Thoracic aorta (tissue), 2 donors: ENCODE results near the gene PLOD2. TPM values are rescaled to one million over a fixed set of nuclear protein-coding genes. Genes with fewer than 3 reads are reported as not detected.

Experiments used
- ATAC-seq: fragments of 150-250 bp; one replicate; pipeline ENCODE4 v1.8.0; 2017; ENCODE audit warnings: low read depth; ENCODE audit not compliant: insufficient number of reproducible peaks, low FRiP score
- DNase-seq: peaks from one replicate; pipeline ENCODE4 v3.0.0-alpha.2; 2020; ENCODE audit warnings: low spot score
- H3K27ac ChIP-seq, 2 donors: fragments of 200-600 bp; sonication (generic); 1 replicate in 1 of 2; 2 replicates in 1 of 2; pipeline ENCODE4 v1.5.1; 2016; ENCODE audit warnings: mild to moderate bottlenecking in 2 of 2, moderate library complexity in 2 of 2
- H3K27me3 ChIP-seq: fragments of 200-600 bp; sonication (generic); replicated peaks from 2 replicates; pipeline ENCODE4 v1.6.0; 2016; ENCODE audit warnings: mild to moderate bottlenecking; ENCODE audit not compliant: insufficient read depth
- H3K36me3 ChIP-seq: fragments of 200-600 bp; sonication (generic); one replicate; pipeline ENCODE4 v1.5.1; 2016
- H3K4me1 ChIP-seq, 2 donors: fragments of 200-600 bp; sonication (generic); 1 replicate in 1 of 2; 2 replicates in 1 of 2; pipeline versions ENCODE4 v1.5.1 to v1.6.0; 2016; ENCODE audit warnings: low read depth in 2 of 2, mild to moderate bottlenecking in 1 of 2; ENCODE audit not compliant: control insufficient read depth in 1 of 2
- H3K4me3 ChIP-seq: fragments of 200-600 bp; sonication (generic); 2 replicates; pipeline ENCODE4 v1.5.1; 2016; ENCODE audit warnings: mild to moderate bottlenecking
- H3K9me3 ChIP-seq: fragments of 200-600 bp; sonication (generic); 2 replicates; pipeline ENCODE4 v1.5.1; 2016
- CTCF ChIP-seq: fragments of 200-600 bp; sonication (generic); IDR thresholded peaks from one replicate; pipeline ENCODE4 v1.5.1; 2019; ENCODE audit warnings: antibody characterized with exemption
- total RNA-seq, 2 donors: library from RNA; depleted of rRNA; stranded (reverse); fragments of >200 nt; gene quantifications; one replicate each; pipeline versions ENCODE4 v1.1.0 to v1.2.3, GENCODE V29; 2016

The PLOD2 gene
- total RNA-seq, 2 donors from 2014 or later = 42.8 to 92.6 TPM

DNA sequence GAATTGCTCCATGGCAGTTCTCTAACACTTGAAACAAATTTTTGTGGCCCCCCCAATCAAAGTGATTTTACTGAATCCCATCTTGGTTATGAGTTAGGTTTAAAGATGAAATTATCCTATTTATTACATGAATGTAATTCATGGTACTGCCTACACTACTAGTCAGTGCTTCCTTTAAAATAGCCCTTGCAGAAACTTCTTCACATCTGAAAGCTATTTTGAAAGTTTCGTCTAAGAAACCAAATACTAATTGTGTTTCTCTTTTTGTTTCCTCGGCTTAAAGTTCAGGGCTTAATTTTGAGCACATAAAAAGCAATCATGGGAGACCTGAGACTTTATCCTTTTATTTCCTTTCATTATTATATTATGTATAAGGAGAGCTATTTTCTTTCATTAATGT is 72.1 kb downstream of the PLOD2 start:
- TF ChIP-seq CTCF = no peak
- no peaks in the 10 kb centered on the region for H3K36me3 ChIP-seq
- H3K4me3 ChIP-seq = no peak overlapping the region
- peaks cover 3 to 13% of the 10 kb centered on the region in 2 donors for H3K4me1 ChIP-seq
- no peak for DNase-seq
- H3K27me3 ChIP-seq = no peaks in the 10 kb centered on the region
- no peaks in the 10 kb centered on the region for H3K9me3 ChIP-seq
- no peak for ATAC-seq
- H3K27ac ChIP-seq = no peak overlapping the region

- H3K4me3 ChIP-seq = no peak overlapping the region
- no peak for ATAC-seq
These were observed 73.9 kb downstream of the PLOD2 start for GRCh38 chr3:146087116-146087515.

GRCh38 chr3:146086211-146086610 is 74.8 kb downstream of the PLOD2 start:
- DNase-seq (no peak), ATAC-seq (no peak)
- no peak overlapping the region for H3K4me3 ChIP-seq
- no peaks in the 10 kb centered on the region for H3K9me3 ChIP-seq
- H3K27me3 ChIP-seq = no peaks in the 10 kb centered on the region
- peaks cover 3 to 4% of the 10 kb centered on the region in 2 donors for H3K4me1 ChIP-seq
- no peaks in the 10 kb centered on the region for H3K36me3 ChIP-seq
- H3K27ac ChIP-seq = no peak overlapping the region
- TF ChIP-seq CTCF = no peak

More at GRCh38 chr3:146087116-146087515, 73.9 kb downstream of the PLOD2 start:
- no peaks in the 10 kb centered on the region for H3K9me3 ChIP-seq
- TF ChIP-seq CTCF = no peak
- H3K27ac ChIP-seq = no peak overlapping the region
- no peaks in the 10 kb centered on the region for H3K36me3 ChIP-seq
- H3K4me1 ChIP-seq = peaks cover 3 to 4% of the 10 kb centered on the region in 2 donors
- no peak for DNase-seq
- no peaks in the 10 kb centered on the region for H3K27me3 ChIP-seq

DNA sequence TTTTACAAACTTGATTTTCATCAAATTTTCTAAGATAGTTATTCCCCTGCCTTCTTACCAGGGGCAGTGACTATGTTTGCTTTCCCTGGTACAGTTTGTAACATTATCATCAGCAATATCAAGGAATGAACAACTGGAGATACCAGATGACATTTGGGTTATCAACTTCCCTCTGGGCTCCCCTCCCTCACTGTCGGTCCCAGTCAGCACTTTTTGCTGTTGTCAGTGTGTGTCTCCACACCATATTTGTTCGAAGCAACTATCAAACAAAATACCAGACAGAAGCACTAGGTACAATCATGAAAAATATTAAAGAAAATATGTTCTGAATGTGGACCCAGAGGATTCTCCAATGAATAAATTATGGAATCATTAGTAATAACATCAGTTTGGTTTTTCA is 75.3 kb downstream of the PLOD2 start:
- no peak for TF ChIP-seq CTCF
- Histone ChIP-seq H3K36me3 (no peaks in the 10 kb centered on the region), H3K27ac (no peak overlapping the region)

GRCh38 chr3:146080578-146080977 is 80.4 kb downstream of the PLOD2 start:
- Histone ChIP-seq H3K27me3 (no peaks in the 10 kb centered on the region), H3K27ac (no peak overlapping the region), H3K4me1 (peaks cover 5 to 8% of the 10 kb centered on the region in 2 donors), H3K9me3 (no peaks in the 10 kb centered on the region), H3K36me3 (no peaks in the 10 kb centered on the region), H3K4me3 (no peak overlapping the region)
- TF ChIP-seq CTCF = no peak
- no peak for DNase-seq
- no peak for ATAC-seq

More for the DNA sequence above, 75.3 kb downstream of the PLOD2 start:
- DNase-seq = no peak
- Histone ChIP-seq H3K4me3 (no peak overlapping the region), H3K9me3 (no peaks in the 10 kb centered on the region), H3K4me1 (peaks cover 3 to 4% of the 10 kb centered on the region in 2 donors), H3K27me3 (no peaks in the 10 kb centered on the region)
- no peak for ATAC-seq
